ENCODE results near the gene BCL2.

BCL2 gene

DNA sequence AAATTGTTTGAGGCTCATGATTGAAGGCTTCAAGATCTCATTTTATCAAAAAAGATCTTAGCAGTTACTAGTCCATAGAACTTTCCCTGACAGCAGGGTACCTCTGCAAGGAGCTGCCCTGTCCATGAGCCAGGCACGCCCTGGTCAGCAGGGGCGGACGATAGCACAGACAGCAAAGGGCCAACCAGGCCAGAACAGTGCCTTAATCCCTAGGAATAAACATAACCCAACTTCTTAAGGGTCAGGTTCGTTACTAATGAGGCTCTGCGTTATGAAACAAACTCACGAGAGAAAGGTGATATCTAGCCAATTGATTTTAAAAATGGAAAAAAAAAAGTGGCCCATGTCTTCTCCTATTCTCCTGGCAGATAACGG lies 59.2 kb downstream of the BCL2 start:
- DNase-seq (ENCODE audit: low read depth, low spot score), result no peak
- ChIA-PET CTCF (no interaction called here), POLR2A (no interaction called here)
- no peak for TF ChIP-seq CTCF (IDR thresholded peaks at IDR 0.05; ENCODE audit: insufficient read depth, low read length, missing control alignments)
- no peak overlapping the region for H3K4me3 ChIP-seq (ENCODE audit: low read depth, low read length)

DNA sequence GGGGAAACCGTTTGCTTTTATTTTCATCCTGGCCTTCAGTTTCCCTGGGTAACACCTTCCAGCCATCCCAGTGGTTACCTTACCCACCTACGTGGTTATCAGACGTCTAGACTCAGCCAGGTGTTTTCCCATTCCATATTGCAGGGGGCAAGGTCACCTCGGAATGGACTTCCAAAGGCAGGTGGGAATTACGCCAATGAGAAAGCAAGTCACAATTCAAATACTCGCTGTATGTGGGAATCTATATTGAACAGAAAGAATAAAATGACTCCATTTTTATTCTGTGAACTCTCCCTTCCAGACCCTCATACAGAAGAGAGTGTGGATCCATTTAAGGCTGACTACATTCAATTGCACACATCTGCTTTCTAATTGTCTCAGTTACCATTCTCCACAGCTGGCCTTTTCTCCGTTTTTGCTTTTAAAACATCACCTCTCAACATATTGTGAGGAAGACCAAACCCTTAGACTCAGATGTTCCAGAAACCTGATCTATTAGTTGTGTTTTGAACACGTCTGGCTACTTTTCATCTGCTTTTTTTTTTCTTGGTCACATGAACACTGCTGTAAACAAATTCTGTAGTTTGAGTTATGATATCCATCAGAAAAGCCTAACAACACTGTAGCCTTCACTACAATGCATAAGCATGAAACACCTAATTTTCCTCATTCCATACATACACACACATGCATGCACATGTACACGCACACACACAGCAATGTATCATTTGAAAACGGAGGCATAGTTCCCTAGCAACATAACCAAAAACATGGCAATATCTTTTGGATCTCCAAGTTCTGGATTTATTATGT lies 59.8 kb downstream of the BCL2 start:
- DNase-seq (ENCODE audit: low read depth, low spot score), result no peak
- CTCF ChIA-PET, result no interaction called here

GRCh38 chr18:63258749-63259566 lies 60.6 kb downstream of the BCL2 start:
- POLR2A ChIA-PET, result no interaction called here
- CTCF ChIA-PET, result no interaction called here
- H3K4me3 ChIP-seq (ENCODE audit: low read depth, low read length), result no peak overlapping the region
- no peak for TF ChIP-seq CTCF (IDR thresholded peaks at IDR 0.05; ENCODE audit: insufficient read depth, low read length, missing control alignments)
- DNase-seq (ENCODE audit: low read depth, low spot score), result no peak

More for the DNA sequence above, 59.8 kb downstream of the BCL2 start:
- no peak overlapping the region for H3K4me3 ChIP-seq (ENCODE audit: low read depth, low read length)
- no peak for TF ChIP-seq CTCF (IDR thresholded peaks at IDR 0.05; ENCODE audit: insufficient read depth, low read length, missing control alignments)
- POLR2A ChIA-PET, result no interaction called here

DNA sequence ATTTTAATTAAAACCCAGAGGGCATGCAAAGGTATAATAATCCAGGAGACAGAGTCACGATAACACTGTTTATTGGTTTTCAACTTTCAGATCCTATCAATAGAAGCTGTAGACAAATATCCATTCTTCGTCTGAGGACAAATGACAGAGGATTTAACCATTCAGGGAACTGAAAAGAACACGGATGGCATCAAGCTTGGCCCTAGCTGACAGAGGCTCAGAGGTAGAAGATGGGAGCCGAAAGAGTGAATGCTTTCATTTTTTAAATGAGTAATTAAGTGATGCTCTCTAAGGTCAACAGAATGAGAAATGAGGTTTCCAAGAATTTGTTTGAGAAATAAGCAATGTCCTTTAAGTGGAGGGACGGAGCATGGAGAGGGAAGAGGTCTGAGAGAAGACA lies 62.1 kb downstream of the BCL2 start:
- ChIA-PET POLR2A (no interaction called here), CTCF (interaction anchor here (1.0 kb wide), 1 partner anchor 126 kb away, joined by 4 read pairs; no protein-coding TSS in a partner anchor)
- no peak for TF ChIP-seq CTCF (IDR thresholded peaks at IDR 0.05; ENCODE audit: insufficient read depth, low read length, missing control alignments)
- H3K4me3 ChIP-seq (ENCODE audit: low read depth, low read length), result no peak overlapping the region
- no peak for DNase-seq (ENCODE audit: low read depth, low spot score)

GRCh38 chr18:63255435-63255834 lies 64.1 kb downstream of the BCL2 start:
- ChIA-PET POLR2A (no interaction called here), CTCF (no interaction called here)
- no peak for DNase-seq (ENCODE audit: low read depth, low spot score)

More at GRCh38 chr18:63255435-63255834, 64.1 kb downstream of the BCL2 start:
- TF ChIP-seq CTCF (IDR thresholded peaks at IDR 0.05; ENCODE audit: insufficient read depth, low read length, missing control alignments), result no peak
- no peak overlapping the region for H3K4me3 ChIP-seq (ENCODE audit: low read depth, low read length)

All from AG04449 (cell line).